HepG2 (cell line): Measurements from ENCODE around the gene DNLZ. TPM values are rescaled to one million over a fixed set of nuclear protein-coding genes. Genes with fewer than 3 reads are reported as not detected.

ENCODE experiments used
- ATAC-seq: fragments of 200-7000 bp; cut with Tn5 transposase; 3 replicates; pipeline ENCODE4 v1.9.1; 2020; ENCODE audit warnings: mild to moderate bottlenecking, moderate library complexity
- Bru-seq: library from RNA; stranded (reverse); fragments of 400-500 nt; gene quantifications from one replicate; lab custom pipeline; 2021; lab: Mats Ljungman, UMichigan
- BruChase-seq, 2 experiments: library from RNA; stranded (reverse); fragments of 400-500 nt; gene quantifications; one replicate each; lab custom pipeline; 2021; lab: Mats Ljungman, UMichigan
- BruUV-seq: library from RNA; stranded (reverse); fragments of 400-500 nt; replicated peaks from 2 replicates; lab custom pipeline; 2021; lab: Mats Ljungman, UMichigan
- CTCF ChIA-PET: fragments of 300-600 bp; formaldehyde crosslinking; extraction: SDS; loops from one replicate; lab custom pipeline; 2021; ENCODE audit warnings: low total read pairs, inconsistent platforms, low intra/inter-chr PET ratio; lab: Yijun Ruan, JAX
- POLR2A ChIA-PET: fragments of 350-600 bp; sonication (Branson Sonifier 250); formaldehyde crosslinking; loops from one replicate; lab custom pipeline; 2020; ENCODE audit warnings: antibody characterized with exemption, inconsistent platforms; lab: Yijun Ruan, JAX
- DNase-seq: peaks from one replicate; pipeline ENCODE4 v3.0.0-alpha.2; 2015; ENCODE audit warnings: low spot score
- FAIRE-seq: peaks from 3 replicates; lab custom pipeline; 2011; peaks lifted over from hg19 to GRCh38; lab: Jason Lieb, UNC
- H2AFZ ChIP-seq: one replicate; pipeline ENCODE4 v1.6.1; 2011; ENCODE audit warnings: low read length, inconsistent platforms
- H3K27ac ChIP-seq: fragments of 300-600 bp; 3 replicates; pipeline ENCODE4 v1.8.0; 2011; ENCODE audit warnings: mixed run types, mild to moderate bottlenecking, mixed read lengths, low read length, inconsistent platforms; ENCODE audit not compliant: insufficient read depth; ENCODE audit errors: extremely low read length
- H3K27me3 ChIP-seq, 2 experiments: fragments of 200-600 bp in 1 of 2; 2 replicates in 1 of 2; 3 replicates in 1 of 2; pipeline versions ENCODE4 v1.6.0 to v1.8.0; 2011; ENCODE audit warnings: low read length in 2 of 2, mild to moderate bottlenecking in 2 of 2, moderate library complexity in 2 of 2, inconsistent platforms in 1 of 2; ENCODE audit not compliant: insufficient read depth in 2 of 2, control insufficient read depth in 1 of 2
- H3K36me3 ChIP-seq, 2 experiments: fragments of 200-600 bp in 1 of 2; replicated peaks in 1 of 2; 2 replicates in 1 of 2; 3 replicates in 1 of 2; pipeline versions ENCODE4 v1.5.1 to v1.8.0; 2011; ENCODE audit warnings: low read length in 2 of 2, inconsistent platforms in 1 of 2; ENCODE audit not compliant: insufficient read depth in 2 of 2, control insufficient read depth in 1 of 2
- H3K4me1 ChIP-seq: 2 replicates; pipeline ENCODE4 v1.5.1; 2012; ENCODE audit warnings: low read length, inconsistent platforms; ENCODE audit not compliant: insufficient read depth
- H3K4me2 ChIP-seq: 2 replicates; pipeline ENCODE4 v1.6.0; 2011; ENCODE audit warnings: low read depth, low read length, inconsistent platforms
- H3K4me3 ChIP-seq, 3 experiments: fragments of 200-600 bp in 1 of 3; sonication (generic), shearing (Covaris generic) in 1 of 3; replicated peaks in 1 of 3; 2 replicates each; pipeline ENCODE4 v1.5.1; 2011 to 2016; ENCODE audit warnings: low read length in 3 of 3, inconsistent platforms in 2 of 3, low read depth in 2 of 3, mild to moderate bottlenecking in 2 of 3, control low read depth in 1 of 3, mixed read lengths in 1 of 3; ENCODE audit not compliant: insufficient read depth in 1 of 3
- H3K79me2 ChIP-seq: one replicate; pipeline ENCODE4 v1.6.1; 2011; ENCODE audit warnings: low read length, inconsistent platforms; ENCODE audit not compliant: insufficient read depth
- H3K9ac ChIP-seq: 2 replicates; pipeline ENCODE4 v1.6.0; 2011; ENCODE audit warnings: mild to moderate bottlenecking, low read depth, low read length, inconsistent platforms; ENCODE audit not compliant: insufficient read depth
- H3K9me3 ChIP-seq: 2 replicates; pipeline ENCODE4 v1.5.1; 2012; ENCODE audit warnings: mild to moderate bottlenecking, low read length
- H4K20me1 ChIP-seq: 2 replicates; pipeline ENCODE4 v1.6.0; 2011; ENCODE audit warnings: inconsistent platforms, mild to moderate bottlenecking, low read length, moderate library complexity; ENCODE audit not compliant: insufficient read depth
- CSRNP1 ChIP-seq: sonication (generic); formaldehyde crosslinking; IDR thresholded peaks from 2 replicates; pipeline ENCODE4 v1.8.1; 2023; ENCODE audit warnings: mild to moderate bottlenecking, missing genetic modification reagents
- ETS1 ChIP-seq: sonication (generic); formaldehyde crosslinking; IDR thresholded peaks from 2 replicates; pipeline ENCODE4 v1.4.0; 2020; ENCODE audit warnings: missing genetic modification reagents
- FOXJ3 ChIP-seq: sonication (generic); formaldehyde crosslinking; IDR thresholded peaks from 2 replicates; pipeline ENCODE4 v1.4.0; 2020; ENCODE audit warnings: missing genetic modification reagents, mild to moderate bottlenecking, borderline replicate concordance
- IKZF4 ChIP-seq: sonication (generic); formaldehyde crosslinking; IDR thresholded peaks from 2 replicates; pipeline ENCODE4 v1.5.1; 2020; ENCODE audit warnings: borderline replicate concordance, mild to moderate bottlenecking, low read depth, missing genetic modification reagents; ENCODE audit errors: not compliant biosample characterization
- SETDB1 ChIP-seq: sonication (generic); formaldehyde crosslinking; IDR thresholded peaks from 2 replicates; pipeline ENCODE4 v1.5.1; 2020; ENCODE audit warnings: missing genetic modification reagents, mild to moderate bottlenecking, borderline replicate concordance
- ZFP62 ChIP-seq: sonication (generic); formaldehyde crosslinking; IDR thresholded peaks from 2 replicates; pipeline ENCODE4 v1.4.0; 2020; ENCODE audit warnings: missing genetic modification reagents
- ZMAT3 ChIP-seq: sonication (generic); formaldehyde crosslinking; conservative IDR thresholded peaks from 2 replicates; pipeline ENCODE4 v1.7.0; 2021; ENCODE audit warnings: missing genetic modification reagents
- ZNF790 ChIP-seq: sonication (generic); formaldehyde crosslinking; IDR thresholded peaks from 2 replicates; pipeline ENCODE4 v1.8.0; 2022; ENCODE audit warnings: missing genetic modification reagents, mild to moderate bottlenecking, borderline replicate concordance
- whole genome bisulfite sequencing: methylation state at CpG from one replicate; pipeline ENCODE4 v1.1.6; 2017; ENCODE audit warnings: low lambda C conversion rate; 5-methylcytosine and 5-hydroxymethylcytosine counted together
- in situ Hi-C: cut with HindIII; loops from 2 replicates; pipeline ENCODE4 v1.10.0; 2017; ENCODE audit warnings: low pct_unique_long_range_greater_than_20kb; ENCODE audit not compliant: extremely low pct_ligation_motif_present
- intact Hi-C: fragments of 100-400 bp; cut with micrococcal nuclease; formaldehyde crosslinking; loops from one replicate; pipeline ENCODE4 v1.10.0; 2022; ENCODE audit not compliant: unreplicated experiment
- long read RNA-seq, 2 experiments: library from RNA in 1 of 2; library from polyadenylated mRNA in 1 of 2; stranded (forward) in 1 of 2; unstranded in 1 of 2; transcript quantifications; one replicate each; pipeline ENCODE4 v2.0.0, GENCODE V29; 2019 to 2022
- polyA minus RNA-seq, 3 experiments: library from RNA; depleted of rRNA, polyadenylated mRNA; stranded (reverse); fragments of >200 nt; gene quantifications; 2 replicates each; pipeline ENCODE4 v1.2.3, GENCODE V29; 2011; ENCODE audit warnings: low replicate concordance in 1 of 3
- polyA plus RNA-seq, 8 experiments: library from polyadenylated mRNA; depleted of rRNA in 3 of 8; stranded (reverse) in 7 of 8; unstranded in 1 of 8; fragments of >200 nt; fragmentation: Illumina TruSeq in 4 of 8; extraction: Trizol in 4 of 8; gene quantifications; 2 replicates each; pipeline versions ENCODE4 v1.2.1 to v1.2.3, GENCODE V29; 2011 to 2016; ENCODE audit warnings: low read depth in 4 of 8, missing spikeins in 1 of 8, mixed read lengths in 1 of 8; ENCODE audit not compliant: insufficient read depth in 1 of 8
- total RNA-seq, 5 experiments: library from RNA; depleted of rRNA; stranded (reverse); fragments of >200 nt; fragmentation: Illumina TruSeq; extraction: Trizol; gene quantifications; 2 replicates each; pipeline ENCODE4 v1.2.3, GENCODE V29; 2016; ENCODE audit warnings: low read depth in 1 of 5
- TF ChIP-seq, protein P1 (sequence below): sonication (generic); formaldehyde crosslinking; IDR thresholded peaks from 2 replicates; pipeline ENCODE4 v1.4.0; 2020; ENCODE audit warnings: missing genetic modification reagents
- TF ChIP-seq, protein P2 (sequence below): sonication (generic); formaldehyde crosslinking; IDR thresholded peaks from 2 replicates; pipeline ENCODE4 v1.5.0; 2020; ENCODE audit warnings: missing genetic modification reagents

Gene DNLZ
- total RNA-seq (2016; rRNA removed; fragmentation: Illumina TruSeq; extraction: Trizol) (5.4 and 8.0 TPM in 2 replicates), polyA plus RNA-seq (2011; rRNA removed) (3.4 and 4.5 TPM in 2 replicates), polyA minus RNA-seq (2011; rRNA and poly(A)+ RNA removed; ENCODE audit: low replicate concordance) (0.90 and 2.5 TPM in 2 replicates), Bru-seq, nascent RNA (percentile 40 among the genes with signal in this experiment), BruChase-seq, experiment 1, labeled RNA remaining after a 6-hour chase (percentile 54 among the genes with signal in this experiment), BruChase-seq, experiment 2, labeled RNA remaining after a 2-hour chase (percentile 44 among the genes with signal in this experiment)
- 8.5 and 9.7 TPM in 2 replicates for total RNA-seq (2016; cell fraction: cytosol; rRNA removed; fragmentation: Illumina TruSeq; extraction: Trizol; ENCODE audit: low read depth)
- total RNA-seq (2016; cell fraction: insoluble cytoplasmic fraction; rRNA removed; fragmentation: Illumina TruSeq; extraction: Trizol) = 5.7 and 10.6 TPM in 2 replicates
- 8.2 and 10.5 TPM in 2 replicates for total RNA-seq (2016; cell fraction: membrane; rRNA removed; fragmentation: Illumina TruSeq; extraction: Trizol)
- 2.7 and 3.8 TPM in 2 replicates for total RNA-seq (2016; cell fraction: nucleus; rRNA removed; fragmentation: Illumina TruSeq; extraction: Trizol)
- polyA plus RNA-seq (2011; cell fraction: cytosol; rRNA removed) = 1.9 and 8.6 TPM in 2 replicates
- polyA plus RNA-seq (2011; cell fraction: nucleus; rRNA removed) = 4.9 and 10.5 TPM in 2 replicates
- 1.9 and 2.8 TPM in 2 replicates for polyA plus RNA-seq (2012)
- 8.4 and 8.5 TPM in 2 replicates for polyA plus RNA-seq (2016; cell fraction: cytosol; fragmentation: Illumina TruSeq; extraction: Trizol; ENCODE audit: low read depth)
- polyA plus RNA-seq (2016; cell fraction: insoluble cytoplasmic fraction; fragmentation: Illumina TruSeq; extraction: Trizol; ENCODE audit: low read depth) = 4.0 and 5.1 TPM in 2 replicates
- 6.4 and 6.8 TPM in 2 replicates for polyA plus RNA-seq (2016; cell fraction: membrane; fragmentation: Illumina TruSeq; extraction: Trizol; ENCODE audit: low read depth)
- 5.5 and 7.2 TPM in 2 replicates for polyA plus RNA-seq (2016; cell fraction: nucleus; fragmentation: Illumina TruSeq; extraction: Trizol; ENCODE audit: insufficient read depth, low read depth)
- 1.3 TPM in 1 of 2 replicates, not detected in the other for polyA minus RNA-seq (2011; cell fraction: cytosol; rRNA and poly(A)+ RNA removed)
- polyA minus RNA-seq (2011; cell fraction: nucleus; rRNA and poly(A)+ RNA removed) = 2.6 and 2.8 TPM in 2 replicates
- long read RNA-seq, experiment 1 = 0 reads
- long read RNA-seq, experiment 2, transcript DNLZ-201 (3 exons, 724 nt) = major isoform, 29 of 29 reads
- long read RNA-seq, experiment 2, partial matches to known transcripts = 0 of 29 reads
- long read RNA-seq, experiment 2, other reads (novel, unspliced or antisense) = 0 of 29 reads

GRCh38 chr9:136363106-136363948 lies at the start of gene DNLZ:
Gene DNLZ, minus strand, starts transcription at chr9:136363744. Its CDS starts 30 bp downstream, at chr9:136363714.
- Histone ChIP-seq H3K4me1 (peaks cover 25% of the 10 kb centered on the region), H3K9me3 (no peaks in the 10 kb centered on the region), H3K27ac (peak within 1 kb of the TSS; percentile 72), H4K20me1 (no peaks in the 10 kb centered on the region), H3K4me2 (peak within 1 kb of the TSS; percentile 67), H2AFZ (no peak within 1 kb of the TSS), H3K79me2 (no peaks in the 10 kb centered on the region), H3K36me3 (no peaks in the 10 kb centered on the region), H3K27me3 (no peaks in the 10 kb centered on the region), H3K4me3 (peak within 1 kb of the TSS; percentile 86 to 91 (median 89)), H3K9ac (peak within 1 kb of the TSS; percentile 81)
- CTCF ChIA-PET = interaction anchor here (0.8 to 2.1 kb wide), 4 partner anchors 10 to 51 kb away, joined by 4 to 13 read pairs (median 7); partner anchors contain the start of gene CARD9
- BruUV-seq = TSS peak; percentile 66
- ATAC-seq (peak; percentile 80), DNase-seq (peak; percentile 86), FAIRE-seq (no peak)
- in situ Hi-C loops = no loop called here
- intact Hi-C loops = loop anchor here (2.0 kb wide), 1 partner anchor 19 kb away; no protein-coding TSS in a partner anchor
- POLR2A ChIA-PET = interaction anchor here (0.6 to 2.8 kb wide), 19 partner anchors 9 to 1096 kb away, joined by 3 to 73 read pairs (median 4); partner anchors contain the start of genes CARD9, ENTR1, NSMF and PMPCA
- WGBS = 0% methylated on average over 3 of the region's 97 CpGs
- peak; percentile 58 for TF ChIP-seq IKZF4 (CRISPR knock-in tag)
- no peak for TF ChIP-seq SETDB1 (CRISPR knock-in tag)
- peak; percentile 79; the same call in 1 of the 2 replicates for TF ChIP-seq CSRNP1
- TF ChIP-seq, protein P1, sequence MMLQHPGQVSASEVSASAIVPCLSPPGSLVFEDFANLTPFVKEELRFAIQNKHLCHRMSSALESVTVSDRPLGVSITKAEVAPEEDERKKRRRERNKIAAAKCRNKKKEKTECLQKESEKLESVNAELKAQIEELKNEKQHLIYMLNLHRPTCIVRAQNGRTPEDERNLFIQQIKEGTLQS (CRISPR knock-in tag) = peak; percentile 46
- TF ChIP-seq ZNF790 (CRISPR knock-in tag) = no peak
- TF ChIP-seq FOXJ3 (CRISPR knock-in tag) = no peak
- TF ChIP-seq, protein P2, sequence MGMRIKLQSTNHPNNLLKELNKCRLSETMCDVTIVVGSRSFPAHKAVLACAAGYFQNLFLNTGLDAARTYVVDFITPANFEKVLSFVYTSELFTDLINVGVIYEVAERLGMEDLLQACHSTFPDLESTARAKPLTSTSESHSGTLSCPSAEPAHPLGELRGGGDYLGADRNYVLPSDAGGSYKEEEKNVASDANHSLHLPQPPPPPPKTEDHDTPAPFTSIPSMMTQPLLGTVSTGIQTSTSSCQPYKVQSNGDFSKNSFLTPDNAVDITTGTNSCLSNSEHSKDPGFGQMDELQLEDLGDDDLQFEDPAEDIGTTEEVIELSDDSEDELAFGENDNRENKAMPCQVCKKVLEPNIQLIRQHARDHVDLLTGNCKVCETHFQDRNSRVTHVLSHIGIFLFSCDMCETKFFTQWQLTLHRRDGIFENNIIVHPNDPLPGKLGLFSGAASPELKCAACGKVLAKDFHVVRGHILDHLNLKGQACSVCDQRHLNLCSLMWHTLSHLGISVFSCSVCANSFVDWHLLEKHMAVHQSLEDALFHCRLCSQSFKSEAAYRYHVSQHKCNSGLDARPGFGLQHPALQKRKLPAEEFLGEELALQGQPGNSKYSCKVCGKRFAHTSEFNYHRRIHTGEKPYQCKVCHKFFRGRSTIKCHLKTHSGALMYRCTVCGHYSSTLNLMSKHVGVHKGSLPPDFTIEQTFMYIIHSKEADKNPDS (CRISPR knock-in tag) = no peak
- peak; percentile 88 for TF ChIP-seq ZMAT3 (CRISPR knock-in tag)
- 0 out of 2 replicates have a peak, but pooled peaks have one; percentile 24 for TF ChIP-seq ZFP62 (CRISPR knock-in tag)
- 0 out of 2 replicates have a peak, but pooled peaks have one; percentile 46 for TF ChIP-seq ETS1 (CRISPR knock-in tag)
